Endometrial microvascular endothelial cells (primary cell): ENCODE data around the gene ZFP57. TPM values are rescaled to one million over a fixed set of nuclear protein-coding genes. Genes with fewer than 3 reads are reported as not detected.
"Not testable (repeated sequence)": the region's sequence is repeated elsewhere in the genome, so short reads cannot be mapped to it uniquely, and the experiment has no call there.

ENCODE experiments used
- in situ Hi-C: cut with HindIII; loops from 2 replicates; pipeline ENCODE4 v1.10.0; 2017; ENCODE audit warnings: low sequenced_read_pairs, low pct_unique_long_range_greater_than_20kb; ENCODE audit errors: inconsistent ontology term
- total RNA-seq: library from RNA; depleted of rRNA; stranded (reverse); fragments of >200 nt; gene quantifications from one replicate; pipeline ENCODE4 v1.2.3, GENCODE V29; 2015; ENCODE audit errors: inconsistent ontology term

ZFP57 gene
- total RNA-seq, 1 donor from 2014 or later: 2.5 TPM

DNA sequence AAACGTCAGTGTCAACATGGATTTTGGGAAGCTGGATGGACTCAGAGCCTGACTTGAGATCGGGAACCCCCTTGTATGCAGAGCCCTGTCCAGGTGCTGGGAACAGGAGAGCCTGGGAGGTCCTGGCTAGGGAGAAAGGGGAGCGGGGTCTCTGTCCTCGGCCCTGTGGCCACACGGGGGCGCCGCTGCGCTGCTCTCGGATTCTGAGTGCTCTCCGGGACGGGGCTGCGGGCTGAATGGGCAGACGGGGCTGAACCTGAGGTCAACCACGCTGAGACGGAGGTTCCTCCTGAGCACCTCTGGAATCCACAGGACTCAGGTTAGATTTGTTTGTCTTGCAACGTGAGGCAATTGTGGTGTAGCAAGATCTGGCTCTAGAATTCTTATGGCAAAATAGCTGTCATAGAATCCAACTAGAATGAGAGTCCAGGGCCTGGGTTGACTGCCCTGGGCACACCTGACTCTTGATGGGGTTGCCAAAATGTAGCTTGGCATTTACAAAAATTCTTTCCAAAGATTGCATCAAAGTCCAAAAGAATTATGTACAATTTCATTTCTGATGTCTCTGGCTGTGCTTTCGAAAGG is 21.7 kb upstream of the ZFP57 start:
- in situ Hi-C loops: no loop called here

DNA sequence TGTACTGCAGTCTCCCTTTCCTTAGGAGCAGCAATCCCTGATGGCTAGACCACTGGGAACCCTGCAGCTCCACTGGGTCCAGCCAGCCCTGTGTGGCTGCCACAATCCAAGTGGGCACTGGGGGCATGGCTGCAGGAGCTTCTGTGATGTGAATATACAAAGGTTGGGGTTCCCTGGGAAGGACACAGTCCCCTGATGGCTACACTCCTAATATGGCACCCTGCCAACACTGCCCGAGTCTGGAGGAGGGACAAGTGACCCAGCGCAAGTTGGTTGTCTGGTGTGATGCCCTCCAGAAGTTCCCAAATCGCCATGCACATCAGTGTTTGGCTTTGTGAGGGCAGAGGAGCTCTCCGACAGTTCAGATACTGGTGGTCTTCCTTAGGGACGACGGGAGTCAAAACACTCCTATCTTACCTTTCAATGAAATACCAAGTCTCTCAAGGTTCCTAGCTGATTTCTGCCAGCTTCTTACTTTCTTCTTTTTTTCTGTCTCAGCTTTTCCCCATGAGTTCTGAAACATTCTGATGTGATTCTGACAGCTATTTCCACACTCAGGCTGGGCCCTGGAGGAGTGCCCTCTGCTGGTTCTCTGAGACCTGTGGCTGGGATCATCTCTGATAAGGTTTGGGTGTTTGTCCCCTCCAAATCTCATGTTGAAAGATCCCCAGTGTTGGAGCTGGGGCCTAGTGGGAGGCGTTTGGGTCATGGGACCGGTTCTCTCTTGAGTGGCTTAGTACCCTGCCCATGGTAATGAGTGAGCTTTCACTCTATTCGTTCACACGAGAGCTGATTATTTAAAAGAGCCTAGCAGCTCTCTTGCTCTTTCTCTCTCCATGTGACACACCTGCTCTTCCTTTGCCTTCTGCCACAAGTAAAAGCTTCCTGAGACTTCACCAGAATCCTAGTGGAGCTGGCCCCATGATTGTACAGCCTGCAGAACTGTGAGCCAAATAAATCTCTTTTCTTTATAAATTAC is 15.5 kb upstream of the ZFP57 start:
- in situ Hi-C loops: no loop called here

DNA sequence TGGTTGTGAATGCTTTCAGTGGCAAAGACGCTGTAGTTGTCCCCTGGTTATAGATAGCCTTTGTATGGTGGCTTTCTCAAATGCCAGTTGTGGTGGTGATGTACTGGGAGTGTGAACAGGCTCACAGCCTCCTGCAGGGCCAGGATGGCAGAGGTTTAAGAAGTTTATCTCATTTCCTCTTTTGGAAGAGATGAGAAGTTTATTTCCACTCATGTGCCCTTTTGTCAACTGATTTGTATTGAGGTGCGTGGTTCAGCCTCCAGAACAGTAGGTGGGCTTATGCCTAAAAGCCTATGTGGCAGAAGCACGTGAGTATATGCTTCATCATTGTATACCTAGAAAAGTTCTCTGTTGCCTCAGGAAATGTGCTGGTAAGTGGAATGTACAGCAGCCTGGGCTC is 13.7 kb upstream of the ZFP57 start:
- in situ Hi-C loops: no loop called here

DNA sequence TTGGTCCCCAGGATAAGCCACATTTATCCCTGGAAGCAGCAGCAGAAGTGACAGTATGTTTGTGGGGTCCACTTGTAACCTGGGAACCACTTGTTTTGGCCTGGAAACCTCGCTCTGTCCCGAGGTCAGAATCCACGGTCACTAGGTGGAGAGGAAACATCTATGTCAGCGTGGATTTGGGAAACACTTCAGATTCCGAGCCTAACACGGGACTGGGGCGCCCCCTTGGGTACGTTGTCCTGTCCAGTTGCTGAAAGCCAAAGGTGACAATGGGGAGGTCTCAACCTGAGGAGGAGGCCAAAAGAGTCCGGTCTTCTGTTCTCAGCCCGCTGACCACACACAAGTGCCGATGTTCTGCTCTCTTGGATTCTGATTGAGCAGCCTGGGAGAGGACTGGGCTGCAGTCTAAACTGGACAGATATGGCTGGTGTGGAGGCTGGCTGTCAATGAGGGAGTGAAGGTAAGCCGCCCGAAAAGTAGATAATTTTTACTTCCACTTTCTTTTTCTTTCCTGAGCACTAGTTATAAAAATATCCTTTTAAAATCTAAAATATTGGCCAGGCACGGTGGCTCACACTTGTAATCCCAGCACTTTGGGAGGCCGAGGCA is 4.9 kb upstream of the ZFP57 start:
- in situ Hi-C loops: no loop called here

DNA sequence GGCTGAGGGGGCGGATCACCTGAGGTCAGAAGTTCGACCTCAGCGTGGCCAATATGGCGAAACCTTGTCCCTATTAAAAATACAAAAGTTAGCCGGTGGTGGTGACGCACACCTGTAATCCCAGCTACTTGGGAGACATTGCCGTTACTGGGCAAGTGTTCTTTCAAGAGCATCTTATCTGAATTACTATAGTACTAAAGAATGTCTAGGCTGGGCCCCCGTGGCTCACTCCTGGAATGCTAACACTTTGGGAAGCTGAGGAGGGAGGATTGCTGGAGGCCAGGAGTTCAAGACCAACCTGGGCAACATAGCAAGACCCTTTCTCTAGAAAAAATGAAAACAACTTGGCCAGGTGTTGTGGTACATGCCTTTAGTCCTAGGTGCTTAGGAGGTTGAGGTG is 859 bp upstream of the ZFP57 start:
- in situ Hi-C loops: no loop called here

DNA sequence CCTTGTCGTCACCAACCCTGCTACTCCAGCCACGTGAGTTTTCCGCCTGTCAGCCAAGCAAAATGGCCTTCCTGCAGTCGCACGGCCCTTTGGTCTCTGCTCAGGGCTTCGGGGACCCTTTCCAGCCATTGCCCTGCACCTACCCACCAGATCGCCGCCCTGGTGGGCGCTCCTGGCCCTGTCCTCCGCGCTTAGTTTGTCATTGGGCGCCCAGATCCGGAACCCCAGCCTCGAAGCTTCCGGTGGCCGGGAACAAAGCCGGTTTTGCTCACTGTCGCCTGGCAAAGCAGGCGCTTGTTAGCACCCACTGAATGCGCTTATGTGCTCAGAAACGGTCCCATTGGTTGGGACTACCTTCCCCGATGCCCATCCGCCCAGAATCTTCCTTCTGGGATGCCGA is 536 bp downstream of the ZFP57 start:
- in situ Hi-C loops: no loop called here

DNA sequence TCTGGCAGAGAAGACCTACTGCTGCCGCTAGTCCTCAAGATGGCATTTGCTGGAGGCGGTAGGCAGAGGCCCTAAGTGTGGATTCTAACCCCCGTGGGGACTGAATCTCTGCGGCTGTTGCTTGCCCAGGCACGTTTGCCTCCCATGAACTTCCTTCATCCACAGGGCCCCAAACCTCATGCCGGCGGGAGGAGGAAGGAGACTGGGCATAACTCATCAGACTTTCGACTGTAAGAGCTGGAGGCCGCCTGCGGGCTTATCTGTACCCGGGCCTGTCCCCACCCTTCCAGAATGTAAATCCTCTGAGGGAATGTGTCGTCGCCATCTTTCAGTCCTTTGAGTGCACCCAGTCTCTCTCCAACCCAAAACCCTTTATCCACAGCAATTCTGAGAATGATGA is 990 bp downstream of the ZFP57 start:
- in situ Hi-C loops: no loop called here

DNA sequence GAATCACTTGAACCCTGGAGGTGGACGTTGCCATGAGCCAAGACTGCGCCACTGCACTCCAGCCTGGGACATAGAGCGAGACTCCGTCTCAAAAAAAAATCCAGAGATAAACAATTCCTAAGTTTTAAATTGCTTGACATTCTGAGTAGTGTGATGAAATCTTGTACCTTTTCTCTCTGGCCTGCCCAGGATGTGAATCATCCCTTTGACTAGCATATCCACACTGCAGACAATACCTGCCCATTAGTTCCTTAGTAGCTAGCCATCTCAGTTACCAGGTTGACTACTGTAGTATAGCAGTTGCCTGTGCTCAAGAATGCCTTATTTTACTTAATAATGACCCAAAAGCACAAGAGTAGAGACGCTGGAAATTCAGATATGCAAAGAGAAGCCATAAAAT is 2.8 kb downstream of the ZFP57 start:
- in situ Hi-C loops: no loop called here

DNA sequence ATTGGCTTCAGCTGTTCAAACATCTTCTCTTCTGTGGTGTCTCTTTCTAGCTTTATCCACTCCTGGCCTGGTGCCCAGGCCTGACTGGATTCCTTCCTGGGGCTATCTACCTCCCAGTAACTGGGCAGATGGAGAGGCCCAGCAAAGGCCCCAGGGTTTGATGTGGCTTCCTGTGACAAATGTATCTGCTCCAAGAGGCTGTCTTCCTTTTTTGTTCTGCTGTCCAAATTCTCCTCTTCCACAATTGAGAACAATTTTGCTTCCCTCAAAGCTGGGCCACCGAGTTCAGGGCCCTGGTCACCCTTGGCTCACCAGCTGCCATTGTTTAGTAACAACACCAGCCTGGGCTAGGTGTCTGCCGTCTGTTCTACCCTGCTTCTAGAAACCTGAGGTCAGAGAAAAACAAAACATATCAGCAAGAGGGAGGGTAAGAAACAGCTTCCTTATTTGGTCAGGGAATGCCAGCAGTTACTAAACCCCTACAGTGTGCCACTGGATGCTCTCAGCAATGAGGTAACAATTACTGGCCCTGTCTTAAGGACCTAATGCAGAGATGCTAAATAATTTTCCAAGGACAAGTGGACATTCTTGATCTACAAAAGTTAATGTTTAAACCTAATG is 3.9 kb downstream of the ZFP57 start:
- in situ Hi-C loops: no loop called here

DNA sequence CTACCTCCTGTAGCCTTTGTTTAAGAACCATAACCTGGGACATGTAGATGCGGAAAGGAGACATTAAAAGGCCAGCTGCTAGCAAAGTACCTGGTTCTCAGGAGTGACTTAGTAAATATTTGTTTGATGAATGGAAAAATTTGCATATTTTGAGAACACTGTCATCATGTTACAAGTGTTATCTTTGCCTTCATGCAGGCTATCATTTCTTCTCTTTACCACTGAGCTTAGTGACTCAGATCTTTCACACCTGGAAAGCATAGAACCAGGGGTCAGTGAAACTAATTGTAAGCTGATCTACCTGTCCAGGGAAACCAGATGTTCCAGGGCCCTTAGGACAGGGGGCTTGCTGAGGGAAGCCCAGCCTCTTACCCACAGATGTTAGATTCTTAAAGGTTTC is 5.4 kb downstream of the ZFP57 start:
- in situ Hi-C loops: no loop called here

DNA sequence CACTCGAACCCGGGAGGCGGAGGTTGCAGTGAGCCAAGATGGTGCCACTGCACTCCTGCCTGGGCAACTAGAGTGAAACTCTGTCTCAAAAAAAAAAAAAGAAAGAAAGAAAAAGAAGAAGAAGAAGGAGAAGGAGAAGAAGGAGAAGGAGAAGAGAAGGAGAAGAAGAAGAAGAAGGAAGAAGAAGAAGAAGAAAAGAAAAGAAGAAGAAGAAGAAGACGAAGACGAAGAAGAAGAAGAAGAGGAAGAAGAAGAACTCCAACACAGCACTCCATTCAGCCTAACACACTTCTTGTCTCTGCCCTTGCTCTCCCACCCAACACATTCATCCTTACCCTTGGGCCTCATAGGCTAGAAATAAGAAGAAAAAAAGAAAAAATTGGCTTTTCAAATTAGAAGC is 6.9 kb downstream of the ZFP57 start:
- in situ Hi-C loops: no loop called here

DNA sequence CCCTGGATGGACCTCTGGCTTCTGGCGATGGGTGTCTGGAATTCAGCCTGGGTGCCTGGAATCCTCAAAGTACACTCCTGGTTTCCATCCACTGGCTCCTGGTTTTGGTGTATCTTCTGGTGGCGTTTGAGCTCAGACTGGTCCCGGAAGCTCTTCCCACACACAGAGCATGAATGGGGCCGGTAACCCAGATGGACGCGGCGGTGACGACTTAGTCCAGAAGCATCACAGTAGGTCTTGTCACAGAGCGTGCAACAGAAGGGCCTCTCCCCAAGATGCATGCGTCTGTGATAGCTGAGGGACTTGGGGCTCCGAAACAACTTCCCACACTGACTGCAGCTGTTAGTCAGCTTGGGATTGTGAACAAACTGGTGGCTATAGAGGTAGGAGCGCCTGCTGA is 7.8 kb downstream of the ZFP57 start:
- in situ Hi-C loops: no loop called here

DNA sequence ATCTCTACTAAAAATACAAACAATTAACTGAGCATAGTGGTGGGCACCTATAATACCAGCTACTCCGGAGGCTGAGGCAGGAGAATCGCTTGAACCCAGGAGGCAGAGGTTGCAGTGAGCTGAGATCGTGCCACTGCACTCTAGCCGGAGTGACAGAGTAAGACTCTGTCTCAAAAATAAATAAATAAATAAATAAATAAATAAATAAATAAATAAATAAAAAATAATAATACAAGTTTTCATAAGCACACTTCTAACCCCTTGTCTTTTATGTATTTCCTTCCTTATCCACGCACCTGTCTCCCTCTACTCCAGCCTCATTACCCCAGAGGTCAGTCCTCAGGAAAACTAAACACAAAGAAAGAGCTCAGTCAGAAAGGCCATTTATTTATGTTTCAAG is 8.8 kb downstream of the ZFP57 start:
- in situ Hi-C loops: not testable (repeated sequence)

DNA sequence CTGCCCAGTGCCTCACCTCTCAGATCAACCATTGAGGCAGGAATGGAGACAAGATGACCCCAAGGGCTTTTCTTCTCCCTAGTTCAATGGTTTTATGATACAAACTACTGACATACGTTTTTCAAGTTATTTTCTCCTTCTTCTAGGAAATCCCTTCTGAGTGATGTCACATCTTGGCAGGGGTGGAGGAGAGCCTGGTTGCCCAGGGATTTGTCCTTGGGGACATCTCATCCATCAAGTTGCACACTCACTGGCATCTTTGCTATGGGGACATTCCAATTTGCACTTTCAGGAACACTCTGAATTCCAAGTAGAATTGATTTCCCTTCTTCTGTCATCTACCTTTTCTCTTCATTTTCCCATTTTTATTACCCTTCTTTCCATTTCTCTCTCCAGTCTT is 9.9 kb downstream of the ZFP57 start:
- in situ Hi-C loops: no loop called here

DNA sequence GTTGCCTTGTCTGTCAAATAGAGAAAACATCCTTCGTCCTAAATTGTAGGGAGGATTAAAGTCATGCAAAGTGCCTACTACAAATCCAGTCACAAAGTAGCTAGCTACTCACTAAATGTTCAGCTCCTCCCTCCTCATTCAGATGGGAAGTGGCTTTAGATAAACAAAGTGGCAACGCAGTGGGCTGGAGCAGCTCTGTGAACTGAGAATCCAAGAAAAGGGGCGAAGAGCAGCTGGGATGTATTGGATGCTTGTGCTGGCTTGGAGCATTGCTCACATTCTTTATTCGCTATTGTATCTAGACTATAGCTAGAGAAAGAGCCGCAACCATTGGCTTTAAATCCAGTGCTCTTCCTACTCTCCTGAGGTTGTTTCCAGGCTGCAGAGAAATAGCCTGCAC is 13.8 kb downstream of the ZFP57 start:
- in situ Hi-C loops: no loop called here

DNA sequence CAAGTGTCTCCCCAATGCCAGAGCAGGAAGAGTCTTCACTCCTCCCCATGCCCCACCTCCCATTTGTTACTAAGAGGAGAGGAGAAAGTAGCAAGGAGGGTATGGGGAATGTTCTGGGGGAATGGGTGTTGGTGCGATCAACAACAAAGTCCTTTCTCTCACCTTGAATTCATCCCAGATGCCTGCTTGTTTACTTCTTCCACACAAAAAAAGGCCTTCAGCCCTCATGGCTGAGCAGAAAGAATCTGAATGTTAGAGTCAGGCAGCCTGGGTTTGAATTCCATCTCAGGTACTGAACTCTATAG is 14.2 kb downstream of the ZFP57 start:
- in situ Hi-C loops: no loop called here

DNA sequence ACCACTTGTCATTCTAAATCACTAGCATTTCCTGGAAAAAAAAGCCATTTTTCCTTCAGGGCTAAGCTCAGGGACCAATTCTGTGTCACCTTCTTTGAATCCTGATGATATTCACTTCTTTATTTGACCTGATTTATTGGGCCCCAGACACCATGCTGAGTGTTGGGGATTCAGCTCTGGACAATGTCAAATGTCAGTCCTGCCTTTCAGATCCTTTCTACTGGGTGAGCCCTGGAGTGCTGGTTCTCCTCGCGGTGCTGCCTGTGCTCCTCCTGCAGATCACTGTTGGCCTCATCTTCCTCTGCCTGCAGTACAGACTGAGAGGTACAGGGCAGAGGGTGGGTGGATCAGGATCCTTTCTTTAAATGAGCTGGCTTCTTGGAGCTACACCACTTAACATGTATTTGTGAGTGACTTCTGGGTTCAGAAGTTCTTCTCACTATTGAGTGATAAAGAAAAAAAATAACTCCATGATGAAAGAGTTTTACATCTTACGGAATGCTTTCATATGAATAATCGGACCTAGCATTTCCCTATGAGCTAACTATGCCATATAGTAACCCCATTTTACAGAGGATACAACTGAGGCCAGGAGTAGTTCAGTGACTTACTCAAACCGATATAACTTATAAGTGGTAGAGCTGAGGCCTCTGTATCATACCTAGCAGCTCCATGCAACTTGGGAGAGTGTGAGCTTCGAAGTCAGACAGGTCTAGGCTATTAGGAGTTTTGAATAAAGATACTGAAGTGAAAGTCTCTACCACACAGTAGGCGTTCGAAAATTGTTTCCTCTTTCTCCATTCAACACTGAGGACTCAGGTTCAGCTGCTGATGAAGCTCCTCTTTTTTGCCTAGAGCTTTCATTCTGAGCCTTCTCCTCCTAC is 14.8 kb downstream of the ZFP57 start:
- in situ Hi-C loops: no loop called here

DNA sequence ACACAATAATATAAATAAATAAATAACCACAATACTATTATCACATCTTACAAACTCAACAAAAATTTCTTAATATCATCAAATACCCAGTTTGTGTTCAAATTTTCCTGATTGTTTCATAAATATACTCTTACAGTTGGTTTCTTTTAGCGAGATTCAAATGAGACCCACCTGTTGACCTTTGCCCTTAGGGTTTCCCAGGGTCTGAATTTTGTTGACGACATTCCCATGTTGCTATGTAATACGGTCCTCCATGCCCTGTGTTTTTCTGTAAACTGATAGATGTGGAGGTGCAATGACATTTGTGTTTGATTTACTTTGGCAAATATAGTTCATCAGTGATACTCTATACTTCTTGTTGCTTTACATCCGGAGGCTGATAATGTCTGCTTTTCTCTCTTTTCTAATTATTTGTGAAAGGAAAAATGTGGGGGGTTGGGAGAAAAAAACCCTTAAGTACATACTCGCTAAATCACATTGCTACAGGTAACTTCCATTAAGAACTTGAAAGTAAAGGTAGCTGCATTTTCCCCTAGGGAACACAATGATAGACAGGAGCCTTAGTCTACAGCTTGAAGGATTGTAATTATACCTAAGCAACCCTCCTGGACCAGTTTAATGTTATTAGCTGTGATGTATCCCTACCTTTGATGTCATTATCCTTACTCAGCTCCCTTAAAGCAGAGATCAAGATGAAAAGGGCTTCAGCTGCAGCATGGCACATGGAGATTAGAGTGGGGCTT is 17.5 kb downstream of the ZFP57 start:
- in situ Hi-C loops: no loop called here
